Measurements from ENCODE around the gene OR2T34. TPM values are rescaled to one million over a fixed set of nuclear protein-coding genes. Genes with fewer than 3 reads are reported as not detected.

Gene OR2T34
- total and polyA plus RNA-seq, 2 experiments from 2014 or later, result not detected

DNA sequence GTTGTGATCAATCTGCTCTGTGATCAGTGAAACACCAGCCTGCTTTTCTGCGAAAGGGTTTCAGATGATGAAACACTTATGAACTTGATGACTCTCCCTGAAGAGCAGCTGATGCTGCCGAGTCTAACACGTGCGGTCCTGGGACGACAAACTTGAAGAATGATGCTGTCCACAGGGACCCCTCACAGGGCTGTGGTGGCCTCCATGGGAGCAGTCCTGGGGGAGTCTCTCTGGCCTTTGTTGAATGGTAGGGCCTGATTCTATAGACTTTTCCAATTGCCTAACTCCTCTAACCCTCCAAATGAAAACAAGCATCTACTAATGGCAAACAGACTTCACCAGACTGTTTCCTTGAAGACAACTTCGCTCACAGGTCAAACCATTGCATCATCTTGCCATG is 23.0 kb upstream of the OR2T34 start, which contains the start of gene OR2T10 (continued):
- TF ChIP-seq ZNF462 (CRISPR knock-in tag; IDR thresholded peaks at IDR 0.05), result no peak
- no peak for TF ChIP-seq ZNF331 (CRISPR knock-in tag; IDR thresholded peaks at IDR 0.05; ENCODE audit: low read depth)
- TF ChIP-seq EZH2phosphoT487 (IDR thresholded peaks at IDR 0.05; ENCODE audit: unreplicated experiment), result no peak
- TF ChIP-seq CTCF (conservative IDR thresholded peaks at IDR 0.05; ENCODE audit: low read depth in 2 of 2), result no peak
- TF ChIP-seq NANOG (IDR thresholded peaks at IDR 0.05; ENCODE audit: borderline replicate concordance), result no peak

- H3K27me3 ChIP-seq (ENCODE audit: insufficient read depth), result no peaks in the 10 kb centered on the region
- H3K36me3 Mint-ChIP-seq (ENCODE audit: low read depth), result peaks cover 17% of the 10 kb centered on the region; the same call in 2 of the 3 replicates
- H2AFZ ChIP-seq, result no peak overlapping the region
- DNase-seq (ENCODE audit: low spot score) (no peak), ATAC-seq (no peak)
- no peak overlapping the region for H3K27ac Mint-ChIP-seq
- H3K9me2 ChIP-seq (ENCODE audit: insufficient read depth), result no peaks in the 10 kb centered on the region
- no peaks in the 10 kb centered on the region for H3K36me3 ChIP-seq (ENCODE audit: insufficient read depth)
- H3F3A ChIP-seq (replicated peaks; ENCODE audit: low read depth), result no peaks in the 10 kb centered on the region
- H3K4me2 ChIP-seq, result no peak overlapping the region
- H3K27ac ChIP-seq (ENCODE audit: low read depth), result no peak overlapping the region
- no peak overlapping the region for H3K4me3 Mint-ChIP-seq
- H3K4me1 Mint-ChIP-seq, result no peaks in the 10 kb centered on the region
- H3K79me2 ChIP-seq (replicated peaks; ENCODE audit: insufficient read depth), result no peaks in the 10 kb centered on the region
- H3K9me3 Mint-ChIP-seq, result peaks cover 81% of the 10 kb centered on the region
- H3K4me3 ChIP-seq, result no peak overlapping the region
- H4K20me1 ChIP-seq (replicated peaks; ENCODE audit: insufficient read depth), result no peaks in the 10 kb centered on the region
- H3K4me1 ChIP-seq (ENCODE audit: insufficient read depth), result no peaks in the 10 kb centered on the region
- H3K27me3 Mint-ChIP-seq (ENCODE audit: insufficient read depth, low read depth, poor library complexity), result peaks cover 4% of the 10 kb centered on the region
- no peak for TF ChIP-seq ZNF331 (CRISPR knock-in tag; IDR thresholded peaks at IDR 0.05; ENCODE audit: low read depth)
- no peak for TF ChIP-seq NANOG (IDR thresholded peaks at IDR 0.05; ENCODE audit: borderline replicate concordance)
- TF ChIP-seq EZH2phosphoT487 (IDR thresholded peaks at IDR 0.05; ENCODE audit: unreplicated experiment), result no peak
- no peak for TF ChIP-seq EZH2 (IDR thresholded peaks at IDR 0.05; ENCODE audit: low read depth, unreplicated experiment)
- no peak for TF ChIP-seq STAT1 (IDR thresholded peaks at IDR 0.05; ENCODE audit: unreplicated experiment)
- TF ChIP-seq, protein P1, sequence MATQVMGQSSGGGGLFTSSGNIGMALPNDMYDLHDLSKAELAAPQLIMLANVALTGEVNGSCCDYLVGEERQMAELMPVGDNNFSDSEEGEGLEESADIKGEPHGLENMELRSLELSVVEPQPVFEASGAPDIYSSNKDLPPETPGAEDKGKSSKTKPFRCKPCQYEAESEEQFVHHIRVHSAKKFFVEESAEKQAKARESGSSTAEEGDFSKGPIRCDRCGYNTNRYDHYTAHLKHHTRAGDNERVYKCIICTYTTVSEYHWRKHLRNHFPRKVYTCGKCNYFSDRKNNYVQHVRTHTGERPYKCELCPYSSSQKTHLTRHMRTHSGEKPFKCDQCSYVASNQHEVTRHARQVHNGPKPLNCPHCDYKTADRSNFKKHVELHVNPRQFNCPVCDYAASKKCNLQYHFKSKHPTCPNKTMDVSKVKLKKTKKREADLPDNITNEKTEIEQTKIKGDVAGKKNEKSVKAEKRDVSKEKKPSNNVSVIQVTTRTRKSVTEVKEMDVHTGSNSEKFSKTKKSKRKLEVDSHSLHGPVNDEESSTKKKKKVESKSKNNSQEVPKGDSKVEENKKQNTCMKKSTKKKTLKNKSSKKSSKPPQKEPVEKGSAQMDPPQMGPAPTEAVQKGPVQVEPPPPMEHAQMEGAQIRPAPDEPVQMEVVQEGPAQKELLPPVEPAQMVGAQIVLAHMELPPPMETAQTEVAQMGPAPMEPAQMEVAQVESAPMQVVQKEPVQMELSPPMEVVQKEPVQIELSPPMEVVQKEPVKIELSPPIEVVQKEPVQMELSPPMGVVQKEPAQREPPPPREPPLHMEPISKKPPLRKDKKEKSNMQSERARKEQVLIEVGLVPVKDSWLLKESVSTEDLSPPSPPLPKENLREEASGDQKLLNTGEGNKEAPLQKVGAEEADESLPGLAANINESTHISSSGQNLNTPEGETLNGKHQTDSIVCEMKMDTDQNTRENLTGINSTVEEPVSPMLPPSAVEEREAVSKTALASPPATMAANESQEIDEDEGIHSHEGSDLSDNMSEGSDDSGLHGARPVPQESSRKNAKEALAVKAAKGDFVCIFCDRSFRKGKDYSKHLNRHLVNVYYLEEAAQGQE (IDR thresholded peaks at IDR 0.05; ENCODE audit: unreplicated experiment), result no peak
- no peak for TF ChIP-seq ZNF114 (CRISPR knock-in tag; IDR thresholded peaks at IDR 0.05)
- no peak for TF ChIP-seq POLR2AphosphoS5 (IDR thresholded peaks at IDR 0.05; ENCODE audit: low read depth)
- TF ChIP-seq CREB1 (CRISPR knock-in tag; IDR thresholded peaks at IDR 0.05; ENCODE audit: low read depth), result no peak
- TF ChIP-seq, protein P2, sequence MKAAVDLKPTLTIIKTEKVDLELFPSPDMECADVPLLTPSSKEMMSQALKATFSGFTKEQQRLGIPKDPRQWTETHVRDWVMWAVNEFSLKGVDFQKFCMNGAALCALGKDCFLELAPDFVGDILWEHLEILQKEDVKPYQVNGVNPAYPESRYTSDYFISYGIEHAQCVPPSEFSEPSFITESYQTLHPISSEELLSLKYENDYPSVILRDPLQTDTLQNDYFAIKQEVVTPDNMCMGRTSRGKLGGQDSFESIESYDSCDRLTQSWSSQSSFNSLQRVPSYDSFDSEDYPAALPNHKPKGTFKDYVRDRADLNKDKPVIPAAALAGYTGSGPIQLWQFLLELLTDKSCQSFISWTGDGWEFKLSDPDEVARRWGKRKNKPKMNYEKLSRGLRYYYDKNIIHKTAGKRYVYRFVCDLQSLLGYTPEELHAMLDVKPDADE (IDR thresholded peaks at IDR 0.05), result no peak
These were observed 22.1 kb upstream of the OR2T34 start for GRCh38 chr1:248596615-248597014.
